Activated B cell treated with CpG ODN at 0.5 μM for 24 hours (primary cell): ENCODE results near the gene GCC1. TPM values are rescaled to one million over a fixed set of nuclear protein-coding genes. Genes with fewer than 3 reads are reported as not detected.

ENCODE experiments used
- ATAC-seq: fragments of 200-7000 bp; cut with Tn5 transposase; one replicate; pipeline ENCODE4 v1.10.0; 2021; ENCODE audit warnings: low read depth, mild to moderate bottlenecking, moderate library complexity
- CTCF ChIA-PET: fragments of 350-600 bp; sonication (Branson Sonifier 250); formaldehyde crosslinking; loops from one replicate; lab custom pipeline; 2021; ENCODE audit warnings: antibody characterized with exemption; lab: Charles Lee
- POLR2A ChIA-PET: fragments of 350-600 bp; sonication (Branson Sonifier 250); formaldehyde crosslinking; loops from one replicate; lab custom pipeline; 2021; ENCODE audit warnings: antibody characterized with exemption; lab: Charles Lee
- DNase-seq: peaks from one replicate; pipeline ENCODE4 v3.0.0; 2022
- H3K27ac Mint-ChIP-seq: one replicate; pipeline ENCODE4 v1.8.0; 2020; ENCODE audit warnings: mixed read lengths
- H3K27me3 Mint-ChIP-seq: one replicate; pipeline ENCODE4 v1.8.0; 2021; ENCODE audit warnings: mixed read lengths
- H3K36me3 Mint-ChIP-seq: one replicate; pipeline ENCODE4 v1.8.0; 2021; ENCODE audit warnings: low read depth, mixed read lengths
- H3K4me1 Mint-ChIP-seq: one replicate; pipeline ENCODE4 v1.8.0; 2021; ENCODE audit warnings: mixed read lengths
- H3K4me3 Mint-ChIP-seq: one replicate; pipeline ENCODE4 v1.8.0; 2020; ENCODE audit warnings: mild to moderate bottlenecking, mixed read lengths
- H3K9me3 Mint-ChIP-seq: one replicate; pipeline ENCODE4 v1.8.0; 2020; ENCODE audit warnings: mixed read lengths
- intact Hi-C: fragments of 100-400 bp; cut with micrococcal nuclease; formaldehyde crosslinking; loops from one replicate; pipeline ENCODE4 v1.15.1; 2024
- total RNA-seq: library from RNA; stranded (reverse); gene quantifications from 2 replicates; pipeline ENCODE4 v1.2.3, GENCODE V29; 2022
- TF ChIP-seq, protein P1 (sequence below): fragments of 200-600 bp; IDR thresholded peaks from one replicate; pipeline ENCODE4 v1.8.0; 2022; ENCODE audit warnings: antibody characterized with exemption, mild to moderate bottlenecking

The GCC1 gene
- total RNA-seq, 1 donor from 2014 or later: 23.3 TPM

DNA sequence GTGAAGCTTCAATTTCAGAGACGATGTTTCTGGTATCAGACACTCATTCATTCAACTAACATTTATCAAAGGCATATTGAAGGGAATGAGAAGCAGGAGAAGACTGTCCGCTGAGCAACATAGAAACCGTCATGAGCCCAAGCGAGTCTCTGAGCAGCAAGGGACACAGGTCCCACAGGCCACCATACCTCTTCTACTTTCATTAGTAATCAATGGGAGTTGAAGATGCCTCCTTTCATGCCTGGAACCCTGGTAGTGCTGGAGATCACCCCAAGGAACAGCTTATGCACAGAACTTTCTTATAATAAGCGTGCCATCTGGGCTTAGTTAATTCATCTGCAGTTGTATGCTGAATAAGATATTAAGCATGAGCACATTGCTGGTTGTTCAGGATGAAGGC lies 31.3 kb upstream of the GCC1 start:
- ChIA-PET POLR2A (no interaction called here), CTCF (no interaction called here)
- H3K27me3 Mint-ChIP-seq: peaks cover 41% of the 10 kb centered on the region

GRCh38 chr7:127612263-127612662 lies 26.9 kb upstream of the GCC1 start:
- TF ChIP-seq, protein P1, sequence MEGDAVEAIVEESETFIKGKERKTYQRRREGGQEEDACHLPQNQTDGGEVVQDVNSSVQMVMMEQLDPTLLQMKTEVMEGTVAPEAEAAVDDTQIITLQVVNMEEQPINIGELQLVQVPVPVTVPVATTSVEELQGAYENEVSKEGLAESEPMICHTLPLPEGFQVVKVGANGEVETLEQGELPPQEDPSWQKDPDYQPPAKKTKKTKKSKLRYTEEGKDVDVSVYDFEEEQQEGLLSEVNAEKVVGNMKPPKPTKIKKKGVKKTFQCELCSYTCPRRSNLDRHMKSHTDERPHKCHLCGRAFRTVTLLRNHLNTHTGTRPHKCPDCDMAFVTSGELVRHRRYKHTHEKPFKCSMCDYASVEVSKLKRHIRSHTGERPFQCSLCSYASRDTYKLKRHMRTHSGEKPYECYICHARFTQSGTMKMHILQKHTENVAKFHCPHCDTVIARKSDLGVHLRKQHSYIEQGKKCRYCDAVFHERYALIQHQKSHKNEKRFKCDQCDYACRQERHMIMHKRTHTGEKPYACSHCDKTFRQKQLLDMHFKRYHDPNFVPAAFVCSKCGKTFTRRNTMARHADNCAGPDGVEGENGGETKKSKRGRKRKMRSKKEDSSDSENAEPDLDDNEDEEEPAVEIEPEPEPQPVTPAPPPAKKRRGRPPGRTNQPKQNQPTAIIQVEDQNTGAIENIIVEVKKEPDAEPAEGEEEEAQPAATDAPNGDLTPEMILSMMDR: no peak
- intact Hi-C loops: no loop called here
- H3K36me3 Mint-ChIP-seq: no peaks in the 10 kb centered on the region
- DNase-seq (no peak), ATAC-seq (no peak)
- ChIA-PET CTCF (no interaction called here), POLR2A (no interaction called here)
- H3K4me3 Mint-ChIP-seq: no peak overlapping the region
- H3K27ac Mint-ChIP-seq: no peak overlapping the region
- peaks cover 16% of the 10 kb centered on the region for H3K27me3 Mint-ChIP-seq
- H3K4me1 Mint-ChIP-seq: no peaks in the 10 kb centered on the region
- H3K9me3 Mint-ChIP-seq: peaks cover 2% of the 10 kb centered on the region

More for the DNA sequence above, 31.3 kb upstream of the GCC1 start:
- DNase-seq (no peak), ATAC-seq (no peak)
- Mint-ChIP-seq H3K9me3 (no peaks in the 10 kb centered on the region), H3K36me3 (no peaks in the 10 kb centered on the region), H3K27ac (no peak overlapping the region), H3K4me3 (no peak overlapping the region), H3K4me1 (peaks cover 2% of the 10 kb centered on the region)
- intact Hi-C loops: no loop called here
- TF ChIP-seq, protein P1: no peak

- ATAC-seq (no peak), DNase-seq (no peak)
- ChIA-PET POLR2A (no interaction called here), CTCF (no interaction called here)
- TF ChIP-seq, protein P1: no peak
- Mint-ChIP-seq H3K4me1 (no peaks in the 10 kb centered on the region), H3K36me3 (no peaks in the 10 kb centered on the region), H3K4me3 (no peak overlapping the region), H3K27me3 (peaks cover 14% of the 10 kb centered on the region), H3K27ac (no peak overlapping the region), H3K9me3 (peaks cover 2% of the 10 kb centered on the region)
- intact Hi-C loops: no loop called here
These were observed 23.9 kb upstream of the GCC1 start for GRCh38 chr7:127609297-127609696.

GRCh38 chr7:127608446-127608845 lies 23.1 kb upstream of the GCC1 start:
- POLR2A ChIA-PET: no interaction called here
- DNase-seq: no peak
- peaks cover 13% of the 10 kb centered on the region for H3K27me3 Mint-ChIP-seq
- H3K27ac Mint-ChIP-seq: no peak overlapping the region
- TF ChIP-seq, protein P1: no peak
- no peaks in the 10 kb centered on the region for H3K4me1 Mint-ChIP-seq
- intact Hi-C loops: no loop called here
- no peak overlapping the region for H3K4me3 Mint-ChIP-seq
- CTCF ChIA-PET: no interaction called here
- no peak for ATAC-seq
- H3K36me3 Mint-ChIP-seq: no peaks in the 10 kb centered on the region
- H3K9me3 Mint-ChIP-seq: peaks cover 2% of the 10 kb centered on the region

DNA sequence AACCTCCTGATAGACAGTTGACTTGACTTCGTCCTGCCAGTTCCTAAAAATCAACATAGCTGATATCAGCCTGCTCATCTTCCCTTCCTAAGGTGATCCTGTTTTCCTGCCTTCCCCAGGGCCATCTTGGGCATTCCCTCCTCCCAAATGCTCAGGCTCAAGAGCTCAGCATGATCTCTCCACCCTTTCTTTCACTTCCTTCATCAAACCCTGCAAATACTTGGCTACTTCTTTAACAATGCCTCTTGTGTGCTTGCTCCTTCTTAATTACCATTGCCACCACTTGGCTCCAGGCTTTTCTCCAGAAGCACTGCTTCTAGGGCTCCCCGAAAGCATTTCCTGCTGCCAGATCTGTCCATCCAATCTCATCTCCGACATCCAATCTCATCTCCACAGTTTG lies 15.5 kb upstream of the GCC1 start:
- POLR2A ChIA-PET: no interaction called here
- TF ChIP-seq, protein P1: no peak
- no peaks in the 10 kb centered on the region for H3K4me1 Mint-ChIP-seq
- H3K27ac Mint-ChIP-seq: no peak overlapping the region
- CTCF ChIA-PET: no interaction called here
- no peaks in the 10 kb centered on the region for H3K36me3 Mint-ChIP-seq
- no peaks in the 10 kb centered on the region for H3K9me3 Mint-ChIP-seq
- DNase-seq (no peak), ATAC-seq (no peak)
- intact Hi-C loops: no loop called here
- no peak overlapping the region for H3K4me3 Mint-ChIP-seq
- peaks cover 2% of the 10 kb centered on the region for H3K27me3 Mint-ChIP-seq
